Stomach (tissue), 4 donors: Measurements from ENCODE around the gene SEC22A.
"Not testable (repeated sequence)": the region's sequence is repeated elsewhere in the genome, so short reads cannot be mapped to it uniquely, and the experiment has no call there.

Experiments
- CTCF ChIP-seq, 7 experiments: fragments of 450-650 bp in 4 of 7; fragments of 200-600 bp in 3 of 7; sonication (generic) in 3 of 7; IDR thresholded peaks; one replicate each; pipeline ENCODE4 v1.5.1; 2016 to 2019; ENCODE audit warnings: antibody characterized with exemption in 7 of 7, control low read depth in 2 of 7, mild to moderate bottlenecking in 1 of 7
- EP300 ChIP-seq: sonication (generic); formaldehyde crosslinking; IDR thresholded peaks from one replicate; pipeline ENCODE4 v1.6.1; 2017; ENCODE audit warnings: antibody characterized with exemption

- not testable (repeated sequence) for TF ChIP-seq CTCF (IDR thresholded peaks at IDR 0.05); EP300
Observed at GRCh38 chr3:123221369-123221768, 19.6 kb downstream of the SEC22A start.
